Colonic mucosa (tissue), 4 donors: ENCODE data around the gene FMNL2. TPM values are rescaled to one million over a fixed set of nuclear protein-coding genes. Genes with fewer than 3 reads are reported as not detected.

Experiments
- DNase-seq: peaks from one replicate; pipeline ENCODE4 v3.0.0-alpha.2; 2020
- H3K27ac ChIP-seq: fragments of 200-600 bp; one replicate; pipeline ENCODE4 v1.8.0; 2021
- H3K27me3 ChIP-seq: fragments of 200-600 bp; one replicate; pipeline ENCODE4 v1.8.0; 2021
- H3K36me3 ChIP-seq: fragments of 200-600 bp; one replicate; pipeline ENCODE4 v1.8.0; 2021
- H3K4me1 ChIP-seq: fragments of 200-600 bp; one replicate; pipeline ENCODE4 v1.8.0; 2021; ENCODE audit warnings: mild to moderate bottlenecking
- H3K4me3 ChIP-seq: fragments of 200-600 bp; one replicate; pipeline ENCODE4 v1.8.0; 2021
- H3K9ac ChIP-seq, 2 donors: one replicate each; pipeline ENCODE4 v1.7.0; 2013; ENCODE audit warnings: control low read depth in 2 of 2, low read depth in 2 of 2, low read length in 2 of 2
- H3K9me3 ChIP-seq: fragments of 200-600 bp; one replicate; pipeline ENCODE4 v1.8.0; 2021
- CTCF ChIP-seq: fragments of 200-600 bp; IDR thresholded peaks from one replicate; pipeline ENCODE4 v1.8.0; 2022; ENCODE audit warnings: antibody characterized with exemption, mild to moderate bottlenecking
- intact Hi-C: fragments of 100-400 bp; cut with DNase I; formaldehyde crosslinking; loops from one replicate; pipeline ENCODE4 v1.14.1; 2022
- total RNA-seq, 2 donors: library from RNA; stranded (reverse); fragmentation: NEBNext Ultra II Directional in 1 of 2; extraction: Animal tissue kit (Norgen Biotek cat#: 25700) in 1 of 2; gene quantifications; one replicate each; pipeline ENCODE4 v1.2.1, GENCODE V29; 2021
- donor health status: healthy.
- donor health status: DM: no; HTN: no; CAD: no.
- donor health status: DM: no; HTN: no; CAD: no.

The FMNL2 gene
- total RNA-seq, 2 donors from 2014 or later: 10.6 to 17.5 TPM

GRCh38 chr2:152440049-152440448 lies 105.1 kb downstream of the FMNL2 start:
- Histone ChIP-seq H3K27ac (no peak overlapping the region), H3K4me3 (no peak overlapping the region), H3K27me3 (no peaks in the 10 kb centered on the region), H3K36me3 (no peaks in the 10 kb centered on the region), H3K9ac (no peak overlapping the region), H3K9me3 (no peaks in the 10 kb centered on the region), H3K4me1 (no peaks in the 10 kb centered on the region)
- intact Hi-C loops: no loop called here
- no peak for DNase-seq
- no peak for TF ChIP-seq CTCF

- intact Hi-C loops: no loop called here
- H3K27ac ChIP-seq: no peak overlapping the region
- no peaks in the 10 kb centered on the region for H3K36me3 ChIP-seq
- H3K4me3 ChIP-seq: no peak overlapping the region
- H3K9me3 ChIP-seq: no peaks in the 10 kb centered on the region
- H3K27me3 ChIP-seq: no peaks in the 10 kb centered on the region
- DNase-seq: no peak
- no peak overlapping the region for H3K9ac ChIP-seq
- TF ChIP-seq CTCF: no peak
- no peaks in the 10 kb centered on the region for H3K4me1 ChIP-seq
Observed at GRCh38 chr2:152440460-152440859, 105.5 kb downstream of the FMNL2 start.

- no peak for TF ChIP-seq CTCF
- intact Hi-C loops: no loop called here
- Histone ChIP-seq H3K9me3 (no peaks in the 10 kb centered on the region), H3K4me1 (no peaks in the 10 kb centered on the region), H3K9ac (no peak overlapping the region), H3K27ac (no peak overlapping the region), H3K27me3 (no peaks in the 10 kb centered on the region), H3K36me3 (no peaks in the 10 kb centered on the region), H3K4me3 (no peak overlapping the region)
- no peak for DNase-seq
Observed at GRCh38 chr2:152441961-152442360, 107.0 kb downstream of the FMNL2 start.

GRCh38 chr2:152443771-152444170 lies 108.8 kb downstream of the FMNL2 start:
- Histone ChIP-seq H3K27me3 (no peaks in the 10 kb centered on the region), H3K27ac (no peak overlapping the region), H3K4me3 (no peak overlapping the region), H3K36me3 (no peaks in the 10 kb centered on the region), H3K4me1 (no peaks in the 10 kb centered on the region), H3K9me3 (no peaks in the 10 kb centered on the region), H3K9ac (no peak overlapping the region)
- TF ChIP-seq CTCF: no peak
- intact Hi-C loops: no loop called here
- no peak for DNase-seq

GRCh38 chr2:152444448-152444847 lies 109.5 kb downstream of the FMNL2 start:
- intact Hi-C loops: no loop called here
- Histone ChIP-seq H3K9ac (no peak overlapping the region), H3K4me1 (no peaks in the 10 kb centered on the region), H3K36me3 (no peaks in the 10 kb centered on the region), H3K27me3 (no peaks in the 10 kb centered on the region), H3K4me3 (no peak overlapping the region), H3K27ac (no peak overlapping the region), H3K9me3 (no peaks in the 10 kb centered on the region)
- DNase-seq: no peak
- TF ChIP-seq CTCF: no peak

- intact Hi-C loops: no loop called here
- Histone ChIP-seq H3K9ac (no peak overlapping the region), H3K36me3 (no peaks in the 10 kb centered on the region), H3K27me3 (no peaks in the 10 kb centered on the region), H3K9me3 (no peaks in the 10 kb centered on the region), H3K27ac (no peak overlapping the region), H3K4me1 (no peaks in the 10 kb centered on the region), H3K4me3 (no peak overlapping the region)
- no peak for DNase-seq
- no peak for TF ChIP-seq CTCF
Observed at GRCh38 chr2:152445375-152445774, 110.4 kb downstream of the FMNL2 start.
